ENCODE results near the gene DAW1. TPM values are rescaled to one million over a fixed set of nuclear protein-coding genes. Genes with fewer than 3 reads are reported as not detected.
"Not testable (repeated sequence)": the region's sequence is repeated elsewhere in the genome, so short reads cannot be mapped to it uniquely, and the experiment has no call there.

The DAW1 gene
- total and polyA plus RNA-seq, 2 of the 13 experiments (the other 11 are each of a cell fraction or from before 2014, with no cell fraction given): not detected

GRCh38 chr2:227933884-227934283 lies 62.5 kb downstream of the DAW1 start (continued):
- TF ChIP-seq EZH2 (conservative IDR thresholded peaks at IDR 0.05; ENCODE audit: low read depth, low read length): no peak
- TF ChIP-seq ZNF784 (CRISPR knock-in tag; IDR thresholded peaks at IDR 0.05; ENCODE audit: borderline replicate concordance): no peak
- TF ChIP-seq ZBTB42 (CRISPR knock-in tag; IDR thresholded peaks at IDR 0.05): no peak
- TF ChIP-seq GABPB1 (CRISPR knock-in tag; IDR thresholded peaks at IDR 0.05): no peak
- no peak for TF ChIP-seq KAT7 (CRISPR knock-in tag; IDR thresholded peaks at IDR 0.05; ENCODE audit: borderline replicate concordance)
- no peak for TF ChIP-seq ZNF432 (CRISPR knock-in tag; IDR thresholded peaks at IDR 0.05; ENCODE audit: borderline replicate concordance)
- TF ChIP-seq NFKB2 (CRISPR knock-in tag; IDR thresholded peaks at IDR 0.05; ENCODE audit: borderline replicate concordance): no peak
- no peak for TF ChIP-seq JUN (CRISPR knock-in tag; IDR thresholded peaks at IDR 0.05)
- no peak for TF ChIP-seq ZNF335 (CRISPR knock-in tag; IDR thresholded peaks at IDR 0.05)
- no peak for TF ChIP-seq SAP130 (CRISPR knock-in tag; IDR thresholded peaks at IDR 0.05; ENCODE audit: low read depth)
- no peak for TF ChIP-seq ZNF124 (CRISPR knock-in tag; IDR thresholded peaks at IDR 0.05)

- intact Hi-C loops (cut with micrococcal nuclease; ENCODE audit: unreplicated experiment); DNase-seq (ENCODE audit: low spot score): not testable (repeated sequence)
- WGBS (ENCODE audit: low lambda C conversion rate): 35% methylated on average over 7 of the region's 7 CpGs
Measured at GRCh38 chr2:227936249-227936648, 64.8 kb downstream of the DAW1 start.

More at GRCh38 chr2:227936249-227936648, 64.8 kb downstream of the DAW1 start:
- H4K20me1 ChIP-seq (ENCODE audit: insufficient read depth, low read length); H3K9me3 ChIP-seq (ENCODE audit: low read length); POLR2A ChIA-PET; H3K36me3 ChIP-seq (replicated peaks in 1 of 2; ENCODE audit: control insufficient read depth in 1 of 2, insufficient read depth in 2 of 2, low read length in 2 of 2); FAIRE-seq; H3K4me3 ChIP-seq (replicated peaks in 1 of 3; ENCODE audit: insufficient read depth in 1 of 3, low read depth in 2 of 3, low read length in 3 of 3); in situ Hi-C loops (cut with HindIII; ENCODE audit: extremely low pct_ligation_motif_present, low pct_unique_long_range_greater_than_20kb); H2AFZ ChIP-seq (ENCODE audit: low read length); H3K4me1 ChIP-seq (ENCODE audit: insufficient read depth, low read length); H3K9ac ChIP-seq (ENCODE audit: insufficient read depth, low read depth, low read length); ATAC-seq; CTCF ChIA-PET (ENCODE audit: low intra/inter-chr PET ratio, low total read pairs); BruUV-seq (replicated peaks); H3K4me2 ChIP-seq (ENCODE audit: low read depth, low read length); H3K79me2 ChIP-seq (ENCODE audit: insufficient read depth, low read length); H3K27me3 ChIP-seq (ENCODE audit: control insufficient read depth in 1 of 2, insufficient read depth in 2 of 2, low read length in 2 of 2); H3K27ac ChIP-seq (ENCODE audit: extremely low read length, insufficient read depth, low read length): not testable (repeated sequence)

Measured in HepG2 (cell line).